Caco-2 (cell line): ENCODE results near the gene SMYD5. TPM values are rescaled to one million over a fixed set of nuclear protein-coding genes. Genes with fewer than 3 reads are reported as not detected.
A peak's percentile ranks its signal among the peaks of the same experiment; 100 is the strongest.
"Not testable (repeated sequence)": the region's sequence is repeated elsewhere in the genome, so short reads cannot be mapped to it uniquely, and the experiment has no call there.

Source experiments
- Bru-seq: library from RNA; stranded (reverse); fragments of 400-500 nt; gene quantifications from one replicate; lab custom pipeline; 2021; lab: Mats Ljungman, UMichigan
- BruChase-seq, 2 experiments: library from RNA; stranded (reverse); fragments of 400-500 nt; gene quantifications; one replicate each; lab custom pipeline; 2021; lab: Mats Ljungman, UMichigan
- BruUV-seq: library from RNA; stranded (reverse); fragments of 400-500 nt; replicated peaks from 2 replicates; lab custom pipeline; 2021; lab: Mats Ljungman, UMichigan
- CTCF ChIA-PET: fragments of 300-600 bp; sonication (Branson Sonifier 250); formaldehyde crosslinking; loops from one replicate; lab custom pipeline; 2022; ENCODE audit warnings: antibody characterized with exemption; lab: Charles Lee
- POLR2A ChIA-PET: fragments of 300-600 bp; sonication (Branson Sonifier 250); formaldehyde crosslinking; loops from one replicate; lab custom pipeline; 2022; ENCODE audit warnings: antibody characterized with exemption; lab: Charles Lee
- DNase-seq, 2 experiments: peaks; one replicate each; pipeline versions ENCODE4 v3.0.0 to v3.0.0-alpha.2; 2020 to 2022
- H3K27me3 ChIP-seq: replicated peaks from 2 replicates; pipeline ENCODE4 v1.6.0; 2011; ENCODE audit warnings: low read length; ENCODE audit not compliant: control insufficient read depth, insufficient read depth
- H3K36me3 ChIP-seq: 2 replicates; pipeline ENCODE4 v1.5.1; 2011; ENCODE audit warnings: low read length; ENCODE audit not compliant: control insufficient read depth, insufficient read depth
- H3K4me1 ChIP-seq: fragments of 250-450 bp; sonication (Bioruptor Pico); 2 replicates; pipeline ENCODE4 v1.5.1; 2020; ENCODE audit warnings: mild to moderate bottlenecking
- H3K4me3 ChIP-seq: 2 replicates; pipeline ENCODE4 v1.5.1; 2011; ENCODE audit warnings: low read depth, mild to moderate bottlenecking, control low read depth, low read length
- H3K9me3 ChIP-seq: fragments of 250-450 bp; sonication (Bioruptor Pico); 2 replicates; pipeline ENCODE4 v1.5.1; 2020; ENCODE audit warnings: mild to moderate bottlenecking, moderate library complexity
- H3K27ac Mint-ChIP-seq: one replicate; pipeline ENCODE4 v1.8.0; 2022; ENCODE audit warnings: mixed read lengths; ENCODE audit not compliant: unreplicated experiment
- H3K27me3 Mint-ChIP-seq: one replicate; pipeline ENCODE4 v1.8.0; 2022; ENCODE audit warnings: mixed read lengths; ENCODE audit not compliant: insufficient read depth, unreplicated experiment
- H3K36me3 Mint-ChIP-seq: one replicate; pipeline ENCODE4 v1.8.0; 2022; ENCODE audit warnings: mild to moderate bottlenecking, mixed read lengths; ENCODE audit not compliant: insufficient read depth, unreplicated experiment
- H3K4me1 Mint-ChIP-seq: one replicate; pipeline ENCODE4 v1.8.0; 2022; ENCODE audit warnings: low read depth, mixed read lengths; ENCODE audit not compliant: unreplicated experiment
- H3K4me3 Mint-ChIP-seq: one replicate; pipeline ENCODE4 v1.8.0; 2022; ENCODE audit warnings: mild to moderate bottlenecking, moderate library complexity, mixed read lengths; ENCODE audit not compliant: unreplicated experiment
- H3K9me3 Mint-ChIP-seq: one replicate; pipeline ENCODE4 v1.8.0; 2022; ENCODE audit warnings: mixed read lengths; ENCODE audit not compliant: unreplicated experiment
- intact Hi-C: fragments of 100-400 bp; cut with micrococcal nuclease; formaldehyde crosslinking; loops from one replicate; pipeline ENCODE4 v1.10.0; 2022; ENCODE audit not compliant: unreplicated experiment
- long read RNA-seq: library from polyadenylated mRNA; stranded (forward); transcript quantifications from one replicate; pipeline ENCODE4 v2.0.0, GENCODE V29; 2022
- total RNA-seq: library from RNA; stranded (reverse); gene quantifications from 2 replicates; pipeline ENCODE4 v1.2.3, GENCODE V29; 2022
- TF ChIP-seq, protein P1 (sequence below), 2 experiments: fragments of 200-600 bp in 1 of 2; IDR thresholded peaks; 1 replicate in 1 of 2; 2 replicates in 1 of 2; pipeline versions ENCODE4 v1.5.1 to v1.8.0; 2011 to 2022; ENCODE audit warnings: antibody characterized with exemption in 1 of 2, control low read depth in 1 of 2, inconsistent platforms in 1 of 2, low read depth in 1 of 2, low read length in 1 of 2, mild to moderate bottlenecking in 1 of 2, moderate library complexity in 1 of 2; ENCODE audit not compliant: insufficient read depth in 1 of 2, severe bottlenecking in 1 of 2, unreplicated experiment in 1 of 2

Gene SMYD5
- total RNA-seq (53.1 and 65.8 TPM in 2 replicates), Bru-seq, nascent RNA (percentile 83 among the genes with signal in this experiment), BruChase-seq, experiment 1, labeled RNA remaining after a 2-hour chase (percentile 90 among the genes with signal in this experiment), BruChase-seq, experiment 2, labeled RNA remaining after a 6-hour chase (percentile 91 among the genes with signal in this experiment)
- long read RNA-seq, transcript SMYD5-202 (13 exons, 2,593 nt): major isoform, 50 of 75 reads
- long read RNA-seq, partial matches to known transcripts: 17 of 75 reads
- long read RNA-seq, other reads (novel, unspliced or antisense): 8 of 75 reads

- peak; percentile 91 to 93 for DNase-seq
- no peaks in the 10 kb centered on the region for H3K9me3 ChIP-seq
- peak within 1 kb of the TSS; percentile 89 for H3K4me3 Mint-ChIP-seq
- TF ChIP-seq, protein P1, sequence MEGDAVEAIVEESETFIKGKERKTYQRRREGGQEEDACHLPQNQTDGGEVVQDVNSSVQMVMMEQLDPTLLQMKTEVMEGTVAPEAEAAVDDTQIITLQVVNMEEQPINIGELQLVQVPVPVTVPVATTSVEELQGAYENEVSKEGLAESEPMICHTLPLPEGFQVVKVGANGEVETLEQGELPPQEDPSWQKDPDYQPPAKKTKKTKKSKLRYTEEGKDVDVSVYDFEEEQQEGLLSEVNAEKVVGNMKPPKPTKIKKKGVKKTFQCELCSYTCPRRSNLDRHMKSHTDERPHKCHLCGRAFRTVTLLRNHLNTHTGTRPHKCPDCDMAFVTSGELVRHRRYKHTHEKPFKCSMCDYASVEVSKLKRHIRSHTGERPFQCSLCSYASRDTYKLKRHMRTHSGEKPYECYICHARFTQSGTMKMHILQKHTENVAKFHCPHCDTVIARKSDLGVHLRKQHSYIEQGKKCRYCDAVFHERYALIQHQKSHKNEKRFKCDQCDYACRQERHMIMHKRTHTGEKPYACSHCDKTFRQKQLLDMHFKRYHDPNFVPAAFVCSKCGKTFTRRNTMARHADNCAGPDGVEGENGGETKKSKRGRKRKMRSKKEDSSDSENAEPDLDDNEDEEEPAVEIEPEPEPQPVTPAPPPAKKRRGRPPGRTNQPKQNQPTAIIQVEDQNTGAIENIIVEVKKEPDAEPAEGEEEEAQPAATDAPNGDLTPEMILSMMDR (IDR thresholded peaks at IDR 0.05; ENCODE audit: insufficient read depth in 1 of 2, low read depth in 1 of 2, low read length in 1 of 2, severe bottlenecking in 1 of 2, unreplicated experiment in 1 of 2): no peak
- no peaks in the 10 kb centered on the region for H3K36me3 ChIP-seq
- peak within 1 kb of the TSS; percentile 98 for H3K4me3 ChIP-seq
- H3K4me1 Mint-ChIP-seq: peaks cover 9% of the 10 kb centered on the region
- ChIA-PET POLR2A (interaction anchor here (1.7 kb wide), 1 partner anchor 20 kb away, joined by 8 read pairs; the partner anchor contains the start of genes CCT7 and PRADC1), CTCF (interaction anchor here (1.0 to 3.2 kb wide), 4 partner anchors 19 to 54 kb away, joined by 3 to 105 read pairs (median 4); partner anchors contain the start of gene PRADC1)
- peaks cover 10% of the 10 kb centered on the region for H3K36me3 Mint-ChIP-seq
- peaks cover 20% of the 10 kb centered on the region for H3K4me1 ChIP-seq
- no peaks in the 10 kb centered on the region for H3K9me3 Mint-ChIP-seq
- intact Hi-C loops: loop anchor here (1.0 to 5.0 kb wide), 4 partner anchors 20 to 52 kb away; partner anchors contain the start of gene CCT7
- no TSS peak for BruUV-seq
- H3K27me3 Mint-ChIP-seq: no peaks in the 10 kb centered on the region
- peak within 1 kb of the TSS; percentile 84 for H3K27ac Mint-ChIP-seq
- no peaks in the 10 kb centered on the region for H3K27me3 ChIP-seq
These were observed at the start of gene SMYD5 for GRCh38 chr2:73214120-73215035. SMYD5 (plus strand) TSS chr2:73214245; CDS start chr2:73214267, 22 bp downstream.

- H3K4me3 ChIP-seq, H3K36me3 Mint-ChIP-seq, CTCF ChIA-PET, H3K27me3 Mint-ChIP-seq, H3K4me1 Mint-ChIP-seq, H3K27ac Mint-ChIP-seq, BruUV-seq, H3K27me3 ChIP-seq, DNase-seq, H3K4me3 Mint-ChIP-seq, H3K9me3 Mint-ChIP-seq, POLR2A ChIA-PET, intact Hi-C loops, H3K36me3 ChIP-seq, H3K9me3 ChIP-seq, H3K4me1 ChIP-seq: not testable (repeated sequence)
These were observed 48.1 kb upstream of the SMYD5 start for GRCh38 chr2:73165978-73166377.

DNA sequence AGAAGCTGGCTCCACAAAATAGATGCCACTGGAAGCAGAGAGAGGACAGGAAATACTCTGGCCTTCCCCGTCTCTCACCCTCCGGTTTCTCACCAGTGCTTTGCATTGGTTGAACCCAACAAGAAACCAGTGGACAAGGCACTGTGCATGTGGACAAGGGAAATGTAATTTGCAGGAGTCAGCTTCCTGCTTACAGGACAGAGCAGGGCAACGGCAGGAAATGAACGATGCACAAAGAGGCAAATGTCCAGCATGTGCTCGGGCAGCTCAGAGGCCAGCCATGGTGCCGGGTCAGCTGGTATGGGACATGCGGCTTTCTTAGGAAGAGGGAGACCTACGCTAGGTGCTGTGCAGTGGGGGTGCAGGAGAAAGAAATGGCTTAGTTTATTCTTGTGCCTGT lies 47.2 kb upstream of the SMYD5 start:
- H3K9me3 Mint-ChIP-seq, H3K27me3 Mint-ChIP-seq, H3K4me1 Mint-ChIP-seq, H3K27me3 ChIP-seq, H3K36me3 Mint-ChIP-seq, intact Hi-C loops, DNase-seq, H3K4me1 ChIP-seq, H3K9me3 ChIP-seq, H3K4me3 Mint-ChIP-seq, H3K4me3 ChIP-seq, H3K36me3 ChIP-seq, CTCF ChIA-PET, H3K27ac Mint-ChIP-seq, POLR2A ChIA-PET, BruUV-seq: not testable (repeated sequence)

GRCh38 chr2:73168348-73168747 lies 45.7 kb upstream of the SMYD5 start:
- DNase-seq, H3K27me3 Mint-ChIP-seq, H3K27me3 ChIP-seq, intact Hi-C loops, H3K9me3 Mint-ChIP-seq, POLR2A ChIA-PET, H3K4me3 Mint-ChIP-seq, H3K9me3 ChIP-seq, H3K4me3 ChIP-seq, H3K36me3 ChIP-seq, H3K4me1 ChIP-seq, H3K27ac Mint-ChIP-seq, BruUV-seq, H3K4me1 Mint-ChIP-seq, H3K36me3 Mint-ChIP-seq: not testable (repeated sequence)
- CTCF ChIA-PET: interaction anchor here (0.6 to 1.0 kb wide), 2 partner anchors 9 to 44 kb away, joined by 3 read pairs; no protein-coding TSS in a partner anchor

DNA sequence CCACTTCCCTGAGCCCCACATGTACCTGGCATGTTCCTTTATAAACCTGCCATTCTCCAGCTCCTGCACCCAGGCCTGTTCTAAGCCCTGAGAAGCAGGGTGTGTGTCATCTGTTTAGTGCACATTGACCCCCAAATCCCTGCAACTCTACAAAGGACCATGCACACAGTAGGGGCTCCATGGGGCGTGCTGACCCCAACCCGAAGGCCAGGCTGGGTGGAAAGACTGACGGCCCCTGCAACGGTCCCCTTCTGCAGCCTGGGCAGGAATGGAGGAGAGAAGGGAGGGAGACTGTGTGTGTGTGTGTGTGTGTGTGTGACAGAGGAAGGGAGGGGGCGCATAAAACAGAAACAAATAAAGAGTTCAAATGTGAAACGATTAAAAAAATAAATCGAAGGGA lies 43.7 kb upstream of the SMYD5 start:
- DNase-seq, CTCF ChIA-PET, H3K4me3 Mint-ChIP-seq, H3K4me1 Mint-ChIP-seq, H3K4me3 ChIP-seq, H3K36me3 Mint-ChIP-seq, H3K27me3 Mint-ChIP-seq, H3K27me3 ChIP-seq, intact Hi-C loops, POLR2A ChIA-PET, H3K27ac Mint-ChIP-seq, H3K9me3 Mint-ChIP-seq, BruUV-seq, H3K9me3 ChIP-seq, H3K36me3 ChIP-seq: not testable (repeated sequence)
- H3K4me1 ChIP-seq: peaks cover 11% of the 10 kb centered on the region; the same call in 1 of the 2 replicates
